Nucleus accumbens (tissue), 56 donors: ENCODE results near the gene RYR1.
A peak's percentile ranks its signal among the peaks of the same experiment; 100 is the strongest.
"Not testable (repeated sequence)": the region's sequence is repeated elsewhere in the genome, so short reads cannot be mapped to it uniquely, and the experiment has no call there.

Experiments used
- DNase-seq, 56 donors: peaks; one replicate each; lab custom pipeline; 2025; lab: John Stamatoyannopoulos, UW

The RYR1 gene

GRCh38 chr19:38452430-38453366 lies 19.2 kb downstream of the RYR1 start:
- DNase-seq, result peak in 2 of 56 donors; percentile 3 to 36

- DNase-seq, result no peak
These were observed 20.1 kb downstream of the RYR1 start for GRCh38 chr19:38453596-38453995.

GRCh38 chr19:38455031-38455430 lies 21.5 kb downstream of the RYR1 start:
- no peak for DNase-seq

GRCh38 chr19:38457202-38457601 lies 23.7 kb downstream of the RYR1 start:
- no peak for DNase-seq

GRCh38 chr19:38457690-38458405 lies 24.4 kb downstream of the RYR1 start:
- no peak for DNase-seq

- DNase-seq, result no peak
These were observed 25.5 kb downstream of the RYR1 start for GRCh38 chr19:38458991-38459390.

GRCh38 chr19:38463365-38463764 lies 29.9 kb downstream of the RYR1 start:
- no peak for DNase-seq

GRCh38 chr19:38464421-38465082 lies 31.1 kb downstream of the RYR1 start:
- no peak for DNase-seq

GRCh38 chr19:38466050-38466449 lies 32.6 kb downstream of the RYR1 start:
- DNase-seq, result no peak

- no peak for DNase-seq
These were observed 34.3 kb downstream of the RYR1 start for GRCh38 chr19:38467541-38468525.

- no peak for DNase-seq
These were observed 35.7 kb downstream of the RYR1 start for GRCh38 chr19:38469151-38469550.

GRCh38 chr19:38470788-38471480 lies 37.4 kb downstream of the RYR1 start:
- no peak for DNase-seq

- not testable (repeated sequence) for DNase-seq
These were observed 39.2 kb downstream of the RYR1 start for GRCh38 chr19:38472725-38473124.

- no peak for DNase-seq
These were observed 39.7 kb downstream of the RYR1 start for GRCh38 chr19:38473201-38473600.

- no peak for DNase-seq
These were observed 41.7 kb downstream of the RYR1 start for GRCh38 chr19:38475176-38475575.

GRCh38 chr19:38478273-38478971 lies 44.9 kb downstream of the RYR1 start:
- DNase-seq, result no peak

- no peak for DNase-seq
These were observed 49.0 kb downstream of the RYR1 start for GRCh38 chr19:38482496-38482895.

- no peak for DNase-seq
These were observed 49.6 kb downstream of the RYR1 start for GRCh38 chr19:38483016-38483630.
